ENCODE results near the gene PLA2G4F. TPM values are rescaled to one million over a fixed set of nuclear protein-coding genes. Genes with fewer than 3 reads are reported as not detected.
"Not testable (repeated sequence)": the region's sequence is repeated elsewhere in the genome, so short reads cannot be mapped to it uniquely, and the experiment has no call there.

The PLA2G4F gene
- polyA plus RNA-seq, 1 of the 3 experiments (the other 2 are of a cell fraction), result not detected

DNA sequence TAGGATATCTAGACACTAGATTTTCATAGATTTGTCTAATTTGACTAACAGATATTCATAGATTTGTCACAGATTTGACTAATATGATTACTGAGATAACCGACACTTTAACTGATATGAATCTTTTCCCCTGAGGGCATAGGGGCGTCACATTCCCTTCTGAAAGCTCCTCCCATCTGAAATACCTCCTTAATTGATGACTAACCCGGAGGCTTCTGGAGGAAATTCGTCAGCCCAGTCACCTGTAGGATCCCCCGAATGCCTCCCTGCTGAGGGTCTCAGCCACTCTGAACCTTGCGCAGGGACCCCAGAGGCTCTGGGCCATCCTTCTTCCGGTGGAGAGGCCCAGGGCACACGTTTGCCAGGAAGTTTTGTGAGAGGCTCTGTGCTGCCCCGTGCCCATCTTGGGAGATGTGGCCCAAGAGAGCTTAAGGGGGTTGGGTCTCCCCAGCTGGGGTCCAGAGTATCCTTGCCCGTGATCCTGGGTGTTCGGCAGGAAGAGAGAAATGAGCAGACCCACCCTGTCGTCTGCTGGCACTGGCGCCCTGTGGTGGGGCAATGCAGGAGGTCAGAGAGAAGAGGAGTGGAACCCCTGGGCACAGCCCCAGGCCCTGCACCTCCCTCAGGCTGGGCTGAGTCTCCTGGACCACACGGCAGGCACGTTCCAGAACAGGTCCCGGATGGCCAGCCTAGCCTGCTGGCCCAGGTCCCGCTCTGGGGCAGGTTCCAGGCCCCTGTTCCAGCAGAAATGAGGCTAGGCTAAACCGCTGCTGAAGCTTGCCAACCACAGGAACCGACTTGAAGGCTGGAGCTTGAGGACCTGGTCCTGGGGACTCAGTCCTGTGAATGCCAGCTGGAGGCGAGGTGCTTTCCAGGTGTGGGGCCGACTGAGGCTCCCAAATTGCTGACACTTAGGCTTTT, 63.8 kb downstream of the PLA2G4F start:
- DNase-seq, result no peak
- TF ChIP-seq RFX5 (IDR thresholded peaks at IDR 0.05; ENCODE audit: low read length) (no peak), RAD21 (IDR thresholded peaks at IDR 0.05; ENCODE audit: low read length) (no peak), NFIC (IDR thresholded peaks at IDR 0.05; ENCODE audit: borderline replicate concordance) (no peak), MXI1 (IDR thresholded peaks at IDR 0.05; ENCODE audit: low read depth, low read length) (no peak), TAF1 (IDR thresholded peaks at IDR 0.05; ENCODE audit: borderline replicate concordance, low read depth, low read length) (no peak)
- CTCF ChIA-PET, result interaction anchor here (0.6 to 6.1 kb wide), 8 partner anchors 9 to 103 kb away, joined by 3 to 48 read pairs (median 4); no protein-coding TSS in a partner anchor

DNA sequence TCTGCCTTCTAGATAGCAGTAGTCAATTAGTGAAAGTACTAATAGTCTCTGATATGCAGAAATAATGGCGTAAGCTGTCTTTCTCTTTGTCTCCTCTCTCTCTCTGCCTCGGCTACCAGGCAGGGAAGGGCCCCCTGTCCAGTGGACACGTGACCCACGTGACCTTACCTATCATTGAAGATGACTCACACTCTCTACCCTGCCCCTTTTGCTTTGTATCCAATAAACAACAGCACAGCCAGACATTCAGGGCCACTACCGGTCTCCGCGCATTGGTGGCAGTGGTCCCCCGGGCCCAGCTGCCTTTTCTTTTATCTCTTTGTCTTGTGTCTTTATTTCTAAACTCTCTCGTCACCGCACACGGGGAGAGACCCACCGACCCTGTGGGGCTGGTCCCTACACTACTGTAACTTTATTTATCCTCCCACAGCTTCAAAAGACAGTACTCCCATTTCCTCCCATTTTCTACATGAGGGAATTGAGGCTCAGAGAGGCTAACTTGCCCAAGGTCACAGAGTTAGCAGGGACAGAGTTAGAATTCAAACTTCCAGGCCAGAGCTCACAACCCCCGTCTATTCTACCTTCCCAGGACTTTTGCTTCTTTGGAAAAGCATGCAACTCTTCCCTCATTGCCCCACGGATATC, 64.6 kb downstream of the PLA2G4F start:
- H3K36me3 ChIP-seq (replicated peaks in 1 of 2; ENCODE audit: control insufficient read depth in 1 of 2, insufficient read depth in 2 of 2, low read length in 1 of 2); H3K79me2 ChIP-seq (ENCODE audit: insufficient read depth); DNase-seq; H3K27me3 ChIP-seq (ENCODE audit: insufficient read depth); H3K9ac ChIP-seq; H3K9me3 ChIP-seq; H2AFZ ChIP-seq (ENCODE audit: low read depth); H3K4me2 ChIP-seq; H3K9me2 ChIP-seq; H3F3A ChIP-seq (replicated peaks; ENCODE audit: insufficient read depth); H4K20me1 ChIP-seq (ENCODE audit: insufficient read depth); H3K27ac ChIP-seq (ENCODE audit: low read depth in 2 of 2, low read length in 1 of 2); H3K4me3 ChIP-seq (ENCODE audit: low read depth in 2 of 2, low read length in 1 of 2); POLR2A ChIA-PET: not testable (repeated sequence)
- WGBS (ENCODE audit: low lambda C conversion rate), result 74% methylated on average over 13 of the region's 14 CpGs
- H3K4me1 ChIP-seq (ENCODE audit: control insufficient read depth in 1 of 2, insufficient read depth in 2 of 2, low read depth in 1 of 2, low read length in 1 of 2), result peaks cover 8 to 14% of the 10 kb centered on the region in 2 experiments; a peak in 3 of 4 replicates
- CTCF ChIA-PET, result interaction anchor here (0.7 to 6.1 kb wide), 4 partner anchors 8 to 316 kb away, joined by 3 to 48 read pairs (median 6); no protein-coding TSS in a partner anchor

More for the DNA sequence above, 63.8 kb downstream of the PLA2G4F start:
- no peak overlapping the region for H3K4me3 ChIP-seq (ENCODE audit: low read depth in 2 of 2, low read length in 1 of 2)
- no peak overlapping the region for H3K27ac ChIP-seq (ENCODE audit: low read depth in 2 of 2, low read length in 1 of 2)
- H4K20me1 ChIP-seq (ENCODE audit: insufficient read depth), result no peaks in the 10 kb centered on the region
- WGBS (ENCODE audit: low lambda C conversion rate), result 46% methylated on average over 8 of the region's 21 CpGs
- H3F3A ChIP-seq (replicated peaks; ENCODE audit: insufficient read depth), result no peaks in the 10 kb centered on the region
- H3K27me3 ChIP-seq (ENCODE audit: insufficient read depth), result no peaks in the 10 kb centered on the region; the same call in 1 of the 2 replicates
- no peak overlapping the region for H3K9ac ChIP-seq
- peaks cover 8 to 14% of the 10 kb centered on the region in 2 experiments; a peak in 3 of 4 replicates for H3K4me1 ChIP-seq (ENCODE audit: control insufficient read depth in 1 of 2, insufficient read depth in 2 of 2, low read depth in 1 of 2, low read length in 1 of 2)
- H3K9me3 ChIP-seq, result no peaks in the 10 kb centered on the region
- POLR2A ChIA-PET, result no interaction called here
- no peak overlapping the region for H3K4me2 ChIP-seq
- H3K9me2 ChIP-seq, result no peaks in the 10 kb centered on the region
- H3K36me3 ChIP-seq (replicated peaks in 1 of 2; ENCODE audit: control insufficient read depth in 1 of 2, insufficient read depth in 2 of 2, low read length in 1 of 2), result no peaks in the 10 kb centered on the region
- no peak overlapping the region for H2AFZ ChIP-seq (ENCODE audit: low read depth)
- no peaks in the 10 kb centered on the region for H3K79me2 ChIP-seq (ENCODE audit: insufficient read depth)

DNA sequence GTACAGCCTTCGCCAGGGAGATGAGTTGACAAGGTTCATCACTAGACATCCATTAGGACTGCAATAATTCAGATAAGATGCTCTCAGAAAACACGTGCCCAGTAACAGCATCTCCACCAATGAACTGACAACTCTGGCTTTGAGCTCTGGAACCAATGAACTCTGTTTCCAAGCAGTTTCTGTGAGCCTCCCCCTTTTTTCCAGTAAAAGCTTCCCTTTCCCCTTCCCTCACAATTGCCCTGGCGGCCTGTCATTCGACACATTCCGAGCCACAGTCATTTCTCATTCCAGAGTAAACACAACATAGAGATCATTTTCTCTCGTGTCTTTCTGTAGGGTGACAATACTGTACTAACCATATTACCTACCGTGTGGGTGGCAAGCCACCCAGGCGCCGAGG, 65.7 kb downstream of the PLA2G4F start:
- no peak overlapping the region for H3K27ac ChIP-seq (ENCODE audit: low read depth in 2 of 2, low read length in 1 of 2)
- no peaks in the 10 kb centered on the region for H3K79me2 ChIP-seq (ENCODE audit: insufficient read depth)
- CTCF ChIA-PET, result interaction anchor here (1.2 to 14.9 kb wide), 3 partner anchors 7 to 101 kb away, joined by 5 to 293 read pairs (median 48); no protein-coding TSS in a partner anchor
- POLR2A ChIA-PET, result no interaction called here
- no peak overlapping the region for H2AFZ ChIP-seq (ENCODE audit: low read depth)
- H3K36me3 ChIP-seq (replicated peaks in 1 of 2; ENCODE audit: control insufficient read depth in 1 of 2, insufficient read depth in 2 of 2, low read length in 1 of 2), result no peaks in the 10 kb centered on the region
- no peak overlapping the region for H3K9ac ChIP-seq
- no peak for DNase-seq
- no peaks in the 10 kb centered on the region for H4K20me1 ChIP-seq (ENCODE audit: insufficient read depth)
- H3K4me1 ChIP-seq (ENCODE audit: control insufficient read depth in 1 of 2, insufficient read depth in 2 of 2, low read depth in 1 of 2, low read length in 1 of 2), result peaks cover 8 to 14% of the 10 kb centered on the region in 2 experiments; a peak in 3 of 4 replicates
- TF ChIP-seq GATA2 (CRISPR knock-in tag; IDR thresholded peaks at IDR 0.05), result no peak
- TF ChIP-seq RCOR1 (IDR thresholded peaks at IDR 0.05; ENCODE audit: low read length), result no peak
- TF ChIP-seq NRF1 (IDR thresholded peaks at IDR 0.05; ENCODE audit: low read depth, low read length), result no peak
- TF ChIP-seq, protein P1, sequence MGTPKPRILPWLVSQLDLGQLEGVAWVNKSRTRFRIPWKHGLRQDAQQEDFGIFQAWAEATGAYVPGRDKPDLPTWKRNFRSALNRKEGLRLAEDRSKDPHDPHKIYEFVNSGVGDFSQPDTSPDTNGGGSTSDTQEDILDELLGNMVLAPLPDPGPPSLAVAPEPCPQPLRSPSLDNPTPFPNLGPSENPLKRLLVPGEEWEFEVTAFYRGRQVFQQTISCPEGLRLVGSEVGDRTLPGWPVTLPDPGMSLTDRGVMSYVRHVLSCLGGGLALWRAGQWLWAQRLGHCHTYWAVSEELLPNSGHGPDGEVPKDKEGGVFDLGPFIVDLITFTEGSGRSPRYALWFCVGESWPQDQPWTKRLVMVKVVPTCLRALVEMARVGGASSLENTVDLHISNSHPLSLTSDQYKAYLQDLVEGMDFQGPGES (IDR thresholded peaks at IDR 0.05; ENCODE audit: low read depth, low read length), result no peak
- TF ChIP-seq, protein P2, sequence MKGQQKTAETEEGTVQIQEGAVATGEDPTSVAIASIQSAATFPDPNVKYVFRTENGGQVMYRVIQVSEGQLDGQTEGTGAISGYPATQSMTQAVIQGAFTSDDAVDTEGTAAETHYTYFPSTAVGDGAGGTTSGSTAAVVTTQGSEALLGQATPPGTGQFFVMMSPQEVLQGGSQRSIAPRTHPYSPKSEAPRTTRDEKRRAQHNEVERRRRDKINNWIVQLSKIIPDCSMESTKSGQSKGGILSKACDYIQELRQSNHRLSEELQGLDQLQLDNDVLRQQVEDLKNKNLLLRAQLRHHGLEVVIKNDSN (IDR thresholded peaks at IDR 0.05; ENCODE audit: borderline replicate concordance, low read depth), result no peak
- TF ChIP-seq GABPA (IDR thresholded peaks at IDR 0.05; ENCODE audit: low read depth), result no peak
- TF ChIP-seq POLR2AphosphoS5 (IDR thresholded peaks at IDR 0.05; ENCODE audit: low read depth, low read length), result no peak
- TF ChIP-seq MEF2A (IDR thresholded peaks at IDR 0.05; ENCODE audit: borderline replicate concordance, low read depth), result no peak
- TF ChIP-seq, protein P3, sequence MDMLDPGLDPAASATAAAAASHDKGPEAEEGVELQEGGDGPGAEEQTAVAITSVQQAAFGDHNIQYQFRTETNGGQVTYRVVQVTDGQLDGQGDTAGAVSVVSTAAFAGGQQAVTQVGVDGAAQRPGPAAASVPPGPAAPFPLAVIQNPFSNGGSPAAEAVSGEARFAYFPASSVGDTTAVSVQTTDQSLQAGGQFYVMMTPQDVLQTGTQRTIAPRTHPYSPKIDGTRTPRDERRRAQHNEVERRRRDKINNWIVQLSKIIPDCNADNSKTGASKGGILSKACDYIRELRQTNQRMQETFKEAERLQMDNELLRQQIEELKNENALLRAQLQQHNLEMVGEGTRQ (IDR thresholded peaks at IDR 0.05; ENCODE audit: borderline replicate concordance, low read depth, low read length), result no peak
- TF ChIP-seq FOXM1 (IDR thresholded peaks at IDR 0.05; ENCODE audit: low read depth), result no peak
- no peak for TF ChIP-seq FOSL2 (IDR thresholded peaks at IDR 0.05; ENCODE audit: borderline replicate concordance, low read depth)
- TF ChIP-seq MXI1 (IDR thresholded peaks at IDR 0.05; ENCODE audit: low read depth, low read length), result no peak
- WGBS (ENCODE audit: low lambda C conversion rate), result 91% methylated on average over 9 of the region's 9 CpGs
- no peaks in the 10 kb centered on the region for H3K9me3 ChIP-seq
- no peaks in the 10 kb centered on the region for H3F3A ChIP-seq (replicated peaks; ENCODE audit: insufficient read depth)
- no peak overlapping the region for H3K4me2 ChIP-seq
- H3K27me3 ChIP-seq (ENCODE audit: insufficient read depth), result no peaks in the 10 kb centered on the region; the same call in 1 of the 2 replicates
- H3K4me3 ChIP-seq (ENCODE audit: low read depth in 2 of 2, low read length in 1 of 2), result no peak overlapping the region
- H3K9me2 ChIP-seq, result no peaks in the 10 kb centered on the region
